Measurements from ENCODE around the gene ITGA5.

ITGA5 gene

DNA sequence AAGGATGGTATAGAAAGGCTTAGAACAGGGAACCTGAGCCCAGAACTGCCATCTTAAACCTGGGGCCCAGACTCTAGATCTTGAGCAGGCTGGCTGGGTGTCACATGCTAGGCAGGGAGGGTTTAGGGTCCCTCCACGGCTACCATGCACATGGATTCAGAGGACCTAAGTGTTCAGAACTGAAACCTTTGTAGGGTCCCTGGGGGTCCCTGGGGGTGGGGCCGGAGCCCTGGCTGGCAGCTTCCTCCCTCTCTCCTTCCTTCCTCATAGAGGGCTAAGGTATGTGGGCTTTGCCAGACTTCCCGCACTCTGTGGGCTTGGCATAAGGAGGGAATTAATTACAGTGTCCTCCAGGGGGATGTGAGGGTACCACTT is 29.9 kb downstream of the ITGA5 start:
- no peak for DNase-seq

DNA sequence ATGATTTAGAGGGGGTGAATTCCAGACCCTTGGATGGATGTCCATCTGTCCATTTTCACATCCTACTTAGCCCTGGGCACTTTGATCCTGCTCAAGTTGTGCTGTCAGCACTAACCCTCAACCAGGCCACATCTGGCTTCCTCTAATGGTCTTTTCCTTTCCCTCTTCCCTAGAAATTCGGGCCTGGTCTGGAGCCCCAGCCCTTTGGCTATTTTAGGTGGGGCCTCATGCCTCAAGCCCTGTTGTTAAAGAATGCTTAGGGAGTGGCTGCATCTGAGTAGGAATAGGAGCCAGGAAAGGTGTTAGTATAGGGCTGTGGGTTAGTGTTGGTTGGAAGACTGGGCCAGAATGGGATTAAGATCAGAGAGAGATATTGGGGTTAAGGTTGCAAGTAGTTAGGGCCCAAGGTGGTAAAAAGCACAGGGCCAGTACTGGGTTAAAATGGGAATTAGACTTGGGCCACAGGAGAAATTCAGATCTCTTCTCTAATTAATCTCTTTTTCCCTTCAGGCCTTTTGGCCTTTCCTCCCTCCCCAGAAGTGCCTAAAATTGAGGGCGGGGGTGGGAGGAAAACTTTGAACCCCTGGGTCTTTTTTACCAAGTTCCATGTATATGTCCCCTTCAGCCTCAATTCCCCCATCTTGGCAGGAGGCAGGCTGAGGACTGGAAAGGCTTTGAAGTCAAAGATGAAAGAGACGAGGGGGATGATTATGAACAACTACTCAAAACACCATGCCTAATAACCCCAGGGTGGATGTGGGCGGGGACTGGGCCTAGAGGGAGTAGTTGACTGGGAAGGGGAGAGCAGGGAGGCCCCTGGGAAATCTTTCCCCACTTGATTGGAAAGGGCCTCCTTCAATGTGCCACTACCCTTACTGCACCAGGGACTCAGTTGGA is 30.6 kb downstream of the ITGA5 start:
- DNase-seq: peak in 2 of 4 experiments; percentile 30 to 35

DNA sequence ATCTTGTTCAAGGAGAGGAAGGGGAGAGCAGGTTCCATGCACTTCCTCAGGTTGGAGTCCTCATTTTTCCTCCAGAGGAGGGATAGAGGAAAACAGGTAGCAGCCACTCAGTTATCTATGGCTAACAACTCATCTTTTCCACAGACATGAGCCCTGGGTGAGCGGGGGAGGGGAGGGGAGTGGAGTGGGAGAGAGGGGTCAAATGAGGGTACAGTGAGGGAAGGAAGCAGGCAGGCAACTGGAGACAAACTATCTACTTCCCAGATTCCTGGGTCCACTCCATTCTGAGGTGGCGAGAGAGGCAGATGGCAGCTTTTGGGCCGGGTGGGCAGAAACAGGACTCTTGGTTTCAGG is 32.0 kb downstream of the ITGA5 start:
- DNase-seq: peak in 1 of 4 experiments; percentile 15

DNA sequence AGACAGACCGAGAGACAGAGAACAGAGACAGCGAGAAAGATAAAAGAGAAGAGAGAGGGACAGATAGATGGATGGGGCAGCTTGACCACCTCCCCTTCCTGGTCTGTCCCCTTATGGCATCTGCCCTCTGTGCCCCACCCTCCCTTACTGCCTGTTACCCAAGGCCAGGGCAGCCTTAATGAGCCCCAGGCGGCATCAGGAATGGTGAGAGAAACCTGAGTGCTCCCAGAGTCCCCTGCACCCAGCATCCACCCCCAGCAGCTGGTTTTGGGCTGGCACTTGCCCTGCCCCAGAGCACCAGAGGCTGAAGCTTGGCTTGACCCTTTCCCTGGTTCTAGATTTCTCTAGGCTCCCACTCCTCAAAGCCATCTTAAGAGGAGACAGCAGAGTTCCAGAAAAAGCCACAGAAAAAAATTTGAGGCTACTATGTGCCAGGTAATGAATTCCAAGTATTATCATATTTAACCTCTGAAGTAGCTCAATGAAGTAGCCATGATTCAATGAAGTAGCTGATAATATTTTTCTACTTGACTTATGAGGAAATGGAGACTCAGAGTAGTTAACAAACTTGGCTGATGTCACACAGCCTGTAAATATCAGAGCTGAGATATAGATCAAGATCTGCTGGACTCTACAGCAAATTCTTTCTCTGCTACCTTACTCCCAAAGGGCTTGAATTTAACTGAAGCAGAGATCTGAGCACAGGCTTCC is 32.5 kb downstream of the ITGA5 start:
- peak in 2 of 4 experiments; percentile 36 to 37 for DNase-seq

DNA sequence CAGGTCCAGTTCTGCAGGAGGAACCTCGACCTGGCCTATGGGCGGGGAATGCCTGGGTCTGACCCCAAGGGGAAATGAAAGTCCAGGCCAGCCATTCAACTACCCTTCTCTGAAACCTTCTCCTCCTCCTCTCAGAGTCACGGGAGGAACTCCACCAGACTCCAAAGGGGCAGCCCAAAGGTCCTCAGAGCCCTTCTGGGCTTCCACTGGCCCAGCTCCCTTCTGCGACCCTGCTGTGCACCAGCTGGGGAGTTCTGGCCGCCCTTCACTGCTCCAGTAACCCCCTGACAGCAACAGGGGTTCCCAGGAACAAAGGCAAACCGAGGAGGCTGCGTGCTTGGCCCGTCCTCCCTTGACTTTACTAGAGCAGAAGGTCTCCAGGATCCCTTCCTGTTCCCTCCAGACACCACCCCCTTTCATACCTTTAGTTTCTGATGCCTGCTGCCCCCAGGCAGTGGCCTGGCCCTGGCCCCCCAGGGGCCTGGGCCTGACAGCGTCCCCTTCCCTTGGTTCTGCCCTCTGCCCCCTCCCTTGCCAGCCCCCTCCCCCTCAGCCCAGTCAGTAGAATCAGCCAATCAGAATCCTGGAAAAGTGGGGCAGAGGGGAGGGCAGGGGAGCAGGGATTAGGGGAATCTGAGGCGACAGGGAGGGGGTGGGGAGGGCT is 33.7 kb downstream of the ITGA5 start:
- DNase-seq: peak; percentile 79 to 90 (median 88)

DNA sequence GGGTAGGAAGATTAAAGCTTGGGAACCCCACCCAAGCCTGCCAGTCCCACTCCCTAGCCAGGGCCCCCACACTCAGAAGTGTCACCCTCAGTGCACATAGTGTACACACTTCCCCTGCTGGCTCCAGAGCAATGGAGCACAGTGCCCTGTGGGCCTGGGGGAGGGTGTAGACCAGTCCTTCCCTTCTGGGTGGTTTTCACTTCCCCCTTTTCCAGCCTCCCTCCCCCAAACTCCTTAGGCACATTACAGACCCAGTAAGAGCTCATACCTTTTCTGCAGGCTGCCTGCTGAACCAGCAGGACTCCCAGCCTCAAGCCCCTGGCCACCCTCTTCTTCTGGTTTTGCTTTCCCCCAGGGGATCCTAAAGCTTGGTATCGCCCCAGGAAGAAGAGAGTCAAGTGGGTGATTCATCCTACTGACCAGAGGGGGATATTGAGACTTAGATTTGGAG is 34.5 kb downstream of the ITGA5 start, which contains the start of gene ZNF385A:
Gene ZNF385A, minus strand, starts transcription at position 143 of the 451 bp plus-strand sequence. CDS start 219 bp downstream, outside the sequence.
- DNase-seq: peak; percentile 89 to 96 (median 94)

DNA sequence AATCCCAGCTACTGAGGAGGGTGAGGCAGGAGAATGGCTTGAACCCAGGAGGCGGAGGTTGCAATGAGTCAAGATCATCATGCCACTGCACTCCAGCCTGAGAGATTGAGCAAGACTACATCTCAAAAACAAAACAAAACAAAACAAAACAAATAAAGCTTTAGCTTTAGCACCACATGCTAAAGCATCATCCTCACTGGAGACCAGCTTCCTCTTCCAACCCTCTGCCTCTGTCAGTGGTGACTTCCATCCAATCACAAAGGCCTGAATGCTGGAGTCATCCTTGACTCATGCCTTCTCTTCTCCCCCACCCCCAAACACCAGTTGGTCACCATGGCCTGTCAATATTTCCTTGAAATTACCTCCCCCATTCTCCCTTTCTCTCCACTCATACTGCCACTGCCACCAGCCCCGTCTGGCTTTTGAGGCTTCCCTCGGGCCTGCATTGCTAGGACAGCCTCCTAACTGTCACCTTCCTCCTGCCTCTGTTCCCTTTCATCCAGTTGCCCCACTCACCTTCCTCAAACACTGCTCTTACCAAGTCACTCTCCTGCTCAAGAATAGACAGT is 35.9 kb downstream of the ITGA5 start:
- DNase-seq: peak; percentile 93 to 99 (median 95)

DNA sequence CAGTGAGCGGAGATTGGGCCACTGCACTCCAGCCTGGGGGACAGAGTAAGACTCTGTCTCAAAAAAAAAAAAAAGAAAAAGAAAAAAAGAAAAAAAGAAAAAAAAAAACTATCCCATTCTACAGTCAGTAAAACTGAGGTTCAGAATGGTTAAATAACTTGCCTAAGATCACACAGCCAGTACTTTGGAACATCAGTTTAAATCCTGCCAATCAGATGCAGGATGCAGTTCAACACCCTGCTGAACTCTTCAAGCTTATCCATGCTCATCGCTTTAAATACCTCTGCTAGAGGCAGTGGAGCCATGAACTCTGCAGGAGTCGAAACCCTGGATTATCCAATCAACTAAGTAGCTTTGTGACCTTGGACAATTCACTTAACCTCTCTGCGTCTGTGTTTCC is 37.9 kb downstream of the ITGA5 start:
- DNase-seq: no peak

DNA sequence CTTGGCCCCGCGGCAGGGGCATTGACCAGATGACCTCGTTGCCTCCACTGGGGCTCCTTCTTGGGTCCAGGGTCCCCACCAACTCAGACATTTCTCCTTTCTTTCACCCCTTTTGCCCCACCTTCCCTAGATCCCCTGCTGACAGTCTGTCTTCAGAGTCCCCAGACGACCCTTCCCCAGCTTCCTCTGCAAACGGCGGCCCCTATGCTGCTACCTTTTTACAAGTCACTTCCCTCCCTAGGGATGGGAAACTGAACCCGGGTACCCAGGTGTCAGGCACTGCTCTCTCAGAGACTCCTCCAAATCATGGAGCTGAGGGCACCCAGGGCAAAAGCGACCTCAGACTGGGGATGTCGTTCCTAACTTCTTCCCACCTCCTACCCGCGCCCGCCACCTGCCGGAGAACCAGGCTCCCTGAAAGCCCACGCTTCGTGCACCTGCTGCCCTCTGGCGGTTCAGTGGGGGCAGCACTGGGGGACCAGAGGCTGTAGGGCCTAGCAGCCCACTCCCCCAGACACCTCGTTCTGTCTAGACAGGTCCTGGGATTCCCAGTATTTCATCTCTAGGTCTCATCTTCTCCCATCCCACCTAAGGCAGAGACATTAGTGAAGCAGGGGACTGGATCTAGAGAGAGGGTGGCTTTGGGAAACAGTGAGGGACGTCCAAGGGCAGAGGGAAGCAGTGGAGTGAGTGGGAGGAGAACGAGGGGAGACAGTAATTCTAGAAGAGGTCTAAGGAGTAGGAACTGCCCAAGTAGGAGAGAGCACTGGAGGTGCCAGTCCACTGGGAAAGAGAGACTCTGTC is 39.5 kb downstream of the ITGA5 start:
- DNase-seq: peak; percentile 87 to 94 (median 92)

DNA sequence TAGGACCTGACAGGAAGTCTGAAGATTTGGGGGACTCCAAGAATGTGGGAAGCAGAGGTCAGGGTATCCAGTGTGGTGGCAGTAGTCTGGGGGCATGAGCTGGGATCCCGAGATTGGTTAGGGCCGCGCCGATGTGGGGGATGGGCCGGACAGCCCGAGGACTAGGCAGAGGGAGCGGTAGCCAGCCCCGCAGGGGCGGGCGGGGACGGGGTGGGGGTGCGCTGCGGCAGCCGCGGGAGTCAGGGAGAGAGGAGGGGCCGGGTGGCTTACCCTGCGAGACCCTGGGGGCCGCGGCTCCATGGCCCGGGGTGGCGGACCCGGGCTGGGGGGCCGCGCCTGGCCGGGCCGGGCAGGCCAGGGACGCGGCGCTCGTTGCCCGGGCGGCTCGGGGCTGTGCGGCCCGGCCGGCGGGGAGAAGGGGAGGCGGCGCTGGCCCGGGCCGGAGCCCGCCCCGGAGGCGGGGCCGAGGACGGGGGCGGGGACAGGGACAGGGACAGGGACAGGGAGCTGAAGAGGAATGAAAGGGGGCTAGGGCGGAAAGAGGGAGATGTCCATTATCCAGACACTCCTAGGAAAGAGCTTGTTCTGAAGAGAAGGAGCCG is 40.2 kb downstream of the ITGA5 start:
- peak in 1 of 4 experiments; percentile 53 for DNase-seq

DNA sequence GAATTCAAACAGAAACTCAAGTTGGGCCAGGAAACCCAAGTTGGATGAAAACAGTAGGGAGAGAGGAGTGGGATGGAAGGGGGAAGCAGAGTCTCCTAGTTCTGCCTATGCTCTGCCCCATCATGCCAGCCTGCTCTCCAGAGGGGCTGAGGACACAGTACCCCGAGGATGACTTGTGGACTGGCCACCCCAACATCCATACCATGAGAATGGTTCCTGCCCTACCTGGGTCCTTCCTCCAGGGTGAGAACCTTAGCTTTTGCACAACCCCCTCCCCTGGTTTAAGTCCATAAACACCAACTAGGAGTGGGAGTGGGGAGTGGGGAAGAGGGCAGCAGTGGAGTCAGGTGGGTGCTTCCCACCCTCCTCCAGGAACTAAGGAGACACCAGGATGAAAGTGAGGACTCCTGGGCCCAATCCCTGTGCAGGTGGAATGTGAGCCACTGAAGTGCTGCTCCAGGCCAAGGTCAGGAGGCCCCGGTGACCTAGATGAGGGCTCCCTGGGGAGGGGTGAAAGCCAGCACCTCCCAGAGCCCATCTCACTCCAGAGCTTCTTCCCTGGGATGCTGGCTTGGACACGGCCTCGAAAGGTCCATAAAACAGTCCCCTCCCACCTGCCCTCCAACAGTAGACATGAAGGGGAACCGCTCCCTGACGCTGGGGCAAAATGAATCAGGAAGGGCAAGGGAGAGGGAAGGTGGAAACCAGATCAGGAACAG is 41.1 kb downstream of the ITGA5 start:
- no peak for DNase-seq

DNA sequence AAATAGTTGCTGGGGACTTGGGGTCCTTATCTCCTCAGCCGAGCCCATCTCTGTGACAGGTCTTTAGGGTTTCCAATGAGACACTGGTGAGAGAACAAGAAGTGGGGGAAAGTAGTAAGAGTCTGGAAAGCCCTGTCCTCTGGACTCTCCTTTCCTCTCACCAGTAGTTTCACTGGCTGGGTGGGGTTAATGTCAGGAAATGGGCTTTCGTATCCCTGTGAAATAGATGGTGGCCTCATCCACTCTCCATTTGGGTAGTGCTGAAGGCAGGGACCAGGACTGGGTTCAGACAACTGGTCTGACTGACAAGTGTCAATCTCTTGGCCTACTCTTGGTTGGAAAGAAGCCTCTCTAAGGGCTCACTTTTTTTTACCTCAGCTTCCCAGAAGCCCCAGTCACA is 42.1 kb downstream of the ITGA5 start:
- DNase-seq: no peak

DNA sequence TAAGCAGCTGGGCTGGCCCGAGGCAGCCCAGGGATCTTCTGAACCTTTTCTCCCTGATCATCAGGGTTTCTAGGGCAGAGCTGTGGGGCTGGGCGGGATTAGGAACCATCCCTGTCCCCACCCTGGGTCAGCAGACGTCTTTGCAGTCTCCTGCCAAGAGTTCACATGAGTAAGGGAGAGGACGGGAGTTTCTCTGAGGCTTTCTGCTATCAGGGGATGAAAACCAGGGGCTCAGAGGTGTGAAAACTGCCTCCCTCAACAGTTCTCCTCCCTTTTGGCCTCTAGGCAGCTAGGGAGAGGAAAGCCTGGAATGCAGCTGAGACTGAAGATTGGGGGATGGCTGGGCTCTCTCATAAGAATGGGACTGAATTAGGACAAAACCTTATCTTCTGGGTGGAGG is 42.5 kb downstream of the ITGA5 start:
- DNase-seq: no peak

DNA sequence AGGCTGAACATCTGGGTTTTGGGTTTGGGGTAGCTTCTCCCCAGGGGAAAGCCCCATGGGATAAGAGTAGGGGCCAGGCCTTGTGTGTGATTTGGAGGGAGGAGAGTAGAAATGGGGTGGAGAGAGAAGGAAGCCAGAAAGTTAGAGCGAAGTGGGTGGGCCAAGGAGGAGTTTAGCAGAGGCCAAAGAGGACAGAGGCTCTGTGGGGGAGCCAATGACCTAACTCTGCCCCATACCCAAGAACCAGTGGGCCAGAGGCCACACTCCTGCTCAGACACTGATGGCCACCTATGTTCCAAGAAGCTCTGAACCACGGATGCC is 43.8 kb downstream of the ITGA5 start:
- no peak for DNase-seq

DNA sequence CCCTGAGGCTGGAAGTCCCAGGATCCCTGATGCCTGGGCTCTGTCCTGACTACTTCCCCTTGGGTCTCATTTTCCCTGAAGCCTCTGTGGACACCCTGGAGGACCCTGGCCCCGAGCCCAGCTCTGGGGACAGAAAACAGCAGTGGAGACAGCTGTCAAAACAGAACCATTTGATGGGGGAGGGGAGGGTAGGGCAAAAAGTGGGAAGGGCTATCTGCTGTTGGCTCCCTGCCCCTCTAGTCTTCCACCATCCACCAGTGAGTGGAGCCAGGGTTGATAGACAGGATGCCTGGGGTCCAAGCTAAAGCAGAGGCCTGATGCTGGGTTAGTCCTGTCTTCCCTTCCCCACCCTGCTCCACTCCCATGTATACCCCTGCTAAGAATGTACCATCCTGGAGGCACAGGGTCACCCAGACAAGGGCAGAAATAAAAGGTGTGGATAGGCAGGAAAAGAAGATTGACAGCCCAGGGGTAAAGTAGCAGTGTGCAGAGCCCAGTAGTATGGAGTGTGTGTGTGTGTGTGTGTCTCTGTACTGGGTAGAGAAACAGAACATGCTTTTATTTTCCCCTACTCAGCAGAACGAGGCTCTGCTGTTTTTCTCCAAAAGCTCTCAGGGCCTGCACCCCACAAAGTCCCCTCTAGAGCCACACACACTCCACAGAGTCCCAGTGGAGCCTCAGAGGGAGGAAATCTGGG is 44.4 kb downstream of the ITGA5 start:
- no peak for DNase-seq

DNA sequence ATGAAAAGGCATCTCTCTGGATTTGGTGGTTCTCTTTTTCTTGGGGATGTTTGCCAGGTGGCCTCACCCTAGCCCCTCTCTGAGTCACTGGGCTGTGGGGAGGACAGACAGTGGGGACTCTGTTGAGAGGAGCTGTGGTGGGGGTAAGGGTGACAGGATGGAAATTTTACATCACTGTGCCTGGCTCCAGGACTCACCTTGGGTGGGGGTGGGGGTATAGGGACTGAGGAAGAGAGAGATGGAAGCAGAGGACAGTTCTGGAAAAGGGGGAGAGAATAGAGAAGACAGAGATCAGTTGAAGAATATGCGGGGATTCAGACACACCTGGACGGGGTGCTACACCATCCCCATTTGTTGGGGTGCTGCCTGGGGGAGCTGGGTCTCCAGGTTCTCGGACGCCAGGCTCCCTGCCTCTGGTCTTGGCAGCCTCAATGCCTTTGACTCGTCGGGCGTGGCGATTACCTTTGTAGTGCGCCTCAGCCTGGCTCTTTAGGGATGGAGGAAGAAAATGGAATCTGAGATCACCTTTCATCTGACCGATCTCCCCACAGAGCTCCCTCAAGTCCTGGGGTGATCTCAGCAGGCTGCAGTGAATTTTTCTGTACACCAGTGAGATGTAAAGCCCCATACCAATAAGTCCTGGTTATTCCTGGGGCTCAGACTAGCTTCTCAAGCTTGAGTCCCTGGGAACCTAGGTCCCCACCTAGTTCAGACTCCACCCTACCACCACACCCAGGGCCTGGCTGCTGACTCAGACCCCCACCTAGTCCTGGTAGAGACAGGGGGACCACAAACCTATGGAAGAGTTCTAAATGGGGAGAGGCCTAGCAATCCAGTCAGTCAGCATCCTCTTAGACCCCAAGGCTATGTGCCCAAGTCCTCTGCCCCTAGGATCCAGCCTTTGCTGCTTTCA is 45.2 kb downstream of the ITGA5 start:
- no peak for DNase-seq

DNA sequence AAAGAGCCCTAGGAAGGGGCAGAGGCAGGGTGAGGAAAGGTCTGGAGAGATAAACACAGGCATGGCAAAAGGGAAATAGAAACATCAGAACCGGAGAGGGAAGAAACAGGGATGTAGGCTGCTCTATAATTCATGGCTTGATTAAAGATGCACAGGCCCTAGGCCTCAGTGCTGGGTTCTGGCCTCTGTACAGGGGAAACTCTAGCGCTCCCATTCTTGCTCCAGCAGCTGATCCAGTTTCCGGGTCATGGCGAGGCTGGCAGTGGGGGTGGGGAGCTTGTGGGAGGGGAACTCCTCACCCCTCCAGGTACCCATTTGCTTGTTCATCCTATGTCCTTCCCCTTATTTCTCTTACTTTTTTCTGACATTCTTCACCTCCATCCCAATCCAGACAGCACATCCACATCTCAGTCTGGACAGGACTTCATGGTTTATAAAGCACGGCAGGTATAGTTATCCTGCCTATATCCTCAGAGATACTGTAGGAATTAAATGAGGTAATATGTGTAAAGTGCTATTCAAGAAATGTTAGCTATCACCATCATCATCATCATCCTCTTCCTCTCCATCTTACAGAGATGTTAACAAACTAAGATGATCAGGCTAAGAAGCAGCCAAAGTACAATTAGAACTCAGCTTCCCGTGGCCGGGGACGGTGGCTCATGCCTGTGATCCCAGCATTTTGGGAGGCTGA is 46.8 kb downstream of the ITGA5 start:
- no peak for DNase-seq

DNA sequence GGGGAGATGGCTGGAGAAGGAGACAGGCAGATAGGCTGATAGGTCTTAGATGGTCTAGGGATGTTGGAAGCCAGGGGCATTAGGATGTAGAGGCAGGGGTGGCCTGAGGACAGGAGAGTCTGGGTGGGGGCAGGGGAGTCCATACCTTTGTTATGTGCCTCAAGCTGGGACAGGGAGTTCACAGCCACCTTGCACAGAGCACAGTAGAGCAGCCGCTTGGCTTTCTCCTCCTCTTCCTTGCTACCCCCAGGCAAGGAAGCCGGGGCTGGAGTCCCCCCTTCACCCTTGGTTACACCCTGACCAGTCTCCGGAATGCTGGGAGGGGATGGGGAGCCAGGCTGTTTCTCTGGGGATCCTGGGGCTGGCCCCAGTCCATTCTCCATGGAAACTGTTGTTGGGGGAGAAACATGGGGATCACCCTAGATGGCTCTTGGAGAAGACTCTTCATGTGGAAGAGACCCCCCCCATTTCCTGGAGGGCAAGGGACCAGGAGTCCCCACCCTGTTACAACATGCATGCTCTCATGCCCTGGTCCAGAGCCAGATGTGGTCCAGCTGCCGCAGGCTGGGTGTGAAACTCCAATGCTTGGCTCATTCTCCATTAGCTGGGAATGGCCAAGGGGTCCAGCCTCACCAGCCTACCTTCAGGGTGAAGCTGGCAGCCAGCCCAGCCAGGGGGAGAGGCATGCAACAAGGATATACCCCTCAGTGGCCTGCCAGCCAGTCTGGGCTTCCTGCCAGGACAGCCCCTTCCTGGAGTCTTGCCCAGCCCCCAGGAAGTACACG is 47.5 kb downstream of the ITGA5 start:
- no peak for DNase-seq
